HG02678 (cell line): ENCODE results near the gene LGALS3BP.

ENCODE experiments used
- ATAC-seq: cut with Tn5 transposase; IDR thresholded peaks from one replicate; pipeline ENCODE4 v1.9.1; 2021; ENCODE audit warnings: mild to moderate bottlenecking, moderate library complexity; ENCODE audit not compliant: unreplicated experiment

LGALS3BP gene

DNA sequence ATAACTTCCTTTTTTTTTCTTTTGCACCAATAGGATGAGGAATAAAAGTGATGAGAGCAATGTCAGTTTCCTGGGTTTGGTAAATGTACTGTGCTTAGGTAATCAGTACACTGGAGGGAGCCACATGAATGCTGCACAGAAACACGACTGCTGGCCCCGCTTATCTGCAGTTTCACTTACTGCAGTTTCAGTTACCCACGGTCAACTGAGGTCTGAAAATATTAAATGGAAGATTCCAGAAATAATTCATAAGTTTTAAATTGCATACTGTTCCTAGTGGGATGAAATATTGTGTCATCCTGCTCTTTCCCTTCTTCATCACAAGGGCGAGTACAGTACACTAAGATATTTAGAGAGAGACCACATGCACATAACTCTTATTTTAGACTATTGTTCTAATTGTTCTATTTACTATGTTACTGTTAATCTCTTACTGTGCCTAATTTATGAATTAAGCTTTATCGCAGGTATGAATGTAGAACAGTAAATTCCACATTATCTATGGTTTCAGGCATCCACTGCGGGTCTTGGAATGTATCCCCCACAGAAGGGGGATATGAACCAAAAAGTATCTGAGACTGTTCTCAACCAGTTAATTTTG, 6.4 kb upstream of the LGALS3BP start:
- ATAC-seq, result no peak

DNA sequence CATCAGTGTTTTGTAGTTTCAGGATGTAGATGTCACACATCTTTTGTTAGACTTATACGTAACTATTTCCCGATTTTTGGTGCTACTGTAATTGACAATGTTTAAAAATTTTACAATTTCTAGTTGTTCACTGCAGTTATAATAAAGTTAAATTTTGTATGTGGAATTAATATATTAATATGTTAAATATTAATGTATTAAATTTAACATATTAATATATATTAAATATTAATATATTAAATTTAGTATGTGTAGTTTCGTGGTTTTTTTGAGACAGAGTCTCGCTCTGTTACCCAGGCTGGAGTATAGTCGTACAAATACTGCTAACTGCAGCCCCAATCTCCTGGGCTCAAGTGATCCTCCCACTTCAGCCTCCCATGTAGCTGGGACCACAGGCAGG, 5.7 kb upstream of the LGALS3BP start:
- no peak for ATAC-seq

DNA sequence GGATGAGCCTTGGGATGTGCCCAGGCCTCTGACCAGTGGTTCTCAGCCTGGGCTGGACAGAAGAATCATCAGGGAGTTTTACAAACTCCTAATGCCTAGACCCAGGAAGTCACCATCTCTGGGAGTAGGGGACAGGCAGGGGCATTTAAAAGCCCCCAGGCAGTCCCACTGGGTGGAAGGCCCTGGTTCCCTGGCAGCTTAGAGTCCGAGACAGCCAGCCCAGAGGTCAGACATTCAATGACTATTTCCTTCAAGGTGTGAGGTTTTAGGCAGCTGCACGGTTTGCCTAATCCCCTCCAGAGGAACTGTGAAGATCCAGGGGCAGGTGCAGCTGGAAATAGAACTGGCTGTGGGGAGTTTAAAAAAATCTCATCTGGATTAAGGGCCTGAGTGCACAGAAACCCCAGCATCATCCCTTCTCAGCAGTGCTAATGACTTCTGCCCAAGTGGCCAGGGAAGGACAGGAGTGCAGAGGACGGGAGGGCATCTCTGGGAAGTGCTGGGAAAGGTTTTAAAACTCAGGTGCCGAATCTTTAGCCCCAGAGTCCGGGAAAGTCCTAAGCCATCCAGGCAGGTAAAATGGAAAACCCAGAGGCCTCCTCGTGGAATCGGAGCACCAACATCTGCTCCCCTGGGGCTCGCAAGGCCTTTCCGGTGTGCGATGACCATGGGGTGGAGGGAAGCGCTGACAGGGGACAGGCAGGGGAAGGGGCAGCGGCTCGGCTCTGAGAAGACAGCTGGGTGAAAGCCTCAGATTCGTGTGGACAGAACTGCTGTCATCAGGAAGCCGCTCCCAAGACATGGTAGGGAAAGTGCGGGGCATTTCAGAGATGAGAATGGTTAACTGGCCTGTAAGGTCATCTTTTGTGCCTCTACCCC, 1.5 kb upstream of the LGALS3BP start:
- ATAC-seq, result no peak

DNA sequence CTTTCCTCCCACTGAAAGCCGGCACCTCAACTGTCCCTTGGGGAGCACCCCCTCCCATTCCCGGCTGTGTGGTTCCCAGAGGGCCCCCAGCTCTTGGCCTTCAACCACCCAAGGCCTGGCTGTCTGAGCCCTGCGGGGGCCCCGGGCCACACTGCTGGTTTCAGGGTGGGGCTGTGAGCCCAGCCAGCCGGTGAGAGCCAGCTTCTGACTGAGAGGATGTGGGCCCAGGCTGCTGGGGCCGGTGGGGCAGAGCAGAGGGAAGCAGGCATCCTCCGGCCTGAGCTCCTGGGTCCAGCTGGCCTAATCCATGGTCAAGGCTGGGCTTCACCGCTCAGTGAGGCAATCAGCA, 875 bp upstream of the LGALS3BP start:
- no peak for ATAC-seq

DNA sequence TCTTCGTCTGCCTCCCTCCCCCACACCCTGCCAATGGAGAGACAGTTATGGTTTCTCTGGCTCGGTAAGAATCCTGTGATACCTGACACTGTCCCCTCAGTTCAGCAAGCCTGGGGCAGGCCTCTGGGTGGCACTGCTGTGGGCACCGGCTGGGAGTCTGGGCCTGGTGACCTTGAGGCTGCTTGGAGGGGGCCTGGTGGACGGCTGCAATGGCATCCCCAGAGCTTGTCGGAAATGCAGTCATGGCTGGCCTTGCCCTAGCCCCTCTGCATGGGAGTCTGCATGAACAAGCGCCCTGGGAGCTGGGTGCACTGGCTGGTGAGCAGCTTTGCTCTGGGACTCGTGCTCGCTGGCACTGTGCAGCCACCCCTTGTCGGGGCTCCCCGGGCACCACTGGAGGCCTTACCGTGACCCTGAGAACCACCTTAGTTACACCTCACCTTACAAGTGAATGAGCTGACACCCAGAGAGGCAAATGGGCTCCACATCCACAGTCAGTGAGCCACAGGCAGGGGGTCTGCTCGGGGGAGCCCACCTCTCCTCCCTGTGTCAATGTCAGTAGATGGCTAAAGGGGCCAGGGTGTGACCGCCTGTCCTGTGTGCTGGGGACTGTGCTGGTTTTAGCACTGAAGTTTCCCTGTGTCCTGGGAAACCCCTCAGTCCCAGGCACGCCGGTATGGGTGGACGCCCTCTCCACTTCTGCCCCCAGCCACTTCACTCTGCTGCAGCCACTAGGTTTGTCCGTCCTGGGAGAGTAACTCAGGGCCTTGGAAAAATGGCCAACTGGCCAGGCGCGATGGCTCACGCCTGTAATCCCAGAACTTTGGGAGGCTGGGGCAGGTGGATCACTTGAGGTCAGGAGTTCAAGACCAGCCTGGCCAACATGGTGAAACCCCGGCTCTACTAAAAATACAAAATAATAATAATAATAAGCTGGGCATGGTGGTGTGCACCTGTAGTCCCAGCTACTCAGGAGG, 1.4 kb downstream of the LGALS3BP start:
- ATAC-seq, result no peak

DNA sequence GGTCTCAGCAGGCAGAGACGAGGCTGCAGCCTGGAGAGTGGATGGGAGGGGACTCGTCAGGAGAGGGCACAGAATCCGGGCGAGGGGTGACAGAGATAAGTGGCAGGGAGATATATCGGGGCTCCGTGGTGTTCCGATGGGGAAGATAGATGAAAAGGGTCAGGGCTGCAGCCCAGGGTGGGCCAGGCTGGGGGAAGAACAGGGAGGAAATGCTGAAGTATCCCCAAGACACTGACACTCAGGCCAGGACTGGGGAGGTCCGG, 2.1 kb downstream of the LGALS3BP start:
- ATAC-seq, result no peak

DNA sequence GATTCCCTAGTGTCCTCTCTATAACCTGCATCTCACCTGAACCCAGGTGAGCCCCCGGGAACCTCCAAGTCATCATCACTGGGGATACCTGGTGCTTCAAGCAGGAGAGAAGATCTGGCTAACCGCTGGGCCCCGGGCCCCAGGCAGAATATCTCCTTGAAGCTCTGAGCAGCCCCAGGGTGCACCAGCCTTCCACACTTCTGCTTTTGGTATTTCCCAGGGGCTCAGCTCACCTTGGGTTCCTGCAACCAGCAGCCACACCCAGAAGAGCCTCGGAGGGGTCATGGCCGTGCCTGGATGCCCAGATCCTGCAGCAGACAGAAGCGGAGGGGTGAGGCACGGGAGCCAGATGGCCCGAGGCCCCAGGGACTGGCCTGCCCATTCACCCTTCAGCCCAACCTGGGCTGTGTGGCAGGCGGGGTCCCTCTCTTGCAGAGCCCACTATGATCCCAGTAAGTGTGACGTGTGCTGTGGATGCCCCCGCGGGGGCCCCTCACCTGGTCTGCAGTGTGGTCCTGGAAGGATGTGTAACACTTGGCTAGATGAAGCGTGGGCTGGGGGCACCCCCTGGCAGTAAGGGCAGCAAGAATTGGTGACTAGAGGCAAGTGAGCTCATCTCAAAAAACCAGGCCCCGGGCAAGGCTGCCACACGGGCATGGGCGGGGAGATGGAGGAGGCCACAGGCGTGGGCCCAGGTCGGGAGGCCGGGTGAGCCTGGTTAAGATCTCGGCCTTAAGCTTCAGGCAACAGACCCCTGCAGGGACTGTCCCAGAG, 2.6 kb downstream of the LGALS3BP start:
- ATAC-seq, result no peak

DNA sequence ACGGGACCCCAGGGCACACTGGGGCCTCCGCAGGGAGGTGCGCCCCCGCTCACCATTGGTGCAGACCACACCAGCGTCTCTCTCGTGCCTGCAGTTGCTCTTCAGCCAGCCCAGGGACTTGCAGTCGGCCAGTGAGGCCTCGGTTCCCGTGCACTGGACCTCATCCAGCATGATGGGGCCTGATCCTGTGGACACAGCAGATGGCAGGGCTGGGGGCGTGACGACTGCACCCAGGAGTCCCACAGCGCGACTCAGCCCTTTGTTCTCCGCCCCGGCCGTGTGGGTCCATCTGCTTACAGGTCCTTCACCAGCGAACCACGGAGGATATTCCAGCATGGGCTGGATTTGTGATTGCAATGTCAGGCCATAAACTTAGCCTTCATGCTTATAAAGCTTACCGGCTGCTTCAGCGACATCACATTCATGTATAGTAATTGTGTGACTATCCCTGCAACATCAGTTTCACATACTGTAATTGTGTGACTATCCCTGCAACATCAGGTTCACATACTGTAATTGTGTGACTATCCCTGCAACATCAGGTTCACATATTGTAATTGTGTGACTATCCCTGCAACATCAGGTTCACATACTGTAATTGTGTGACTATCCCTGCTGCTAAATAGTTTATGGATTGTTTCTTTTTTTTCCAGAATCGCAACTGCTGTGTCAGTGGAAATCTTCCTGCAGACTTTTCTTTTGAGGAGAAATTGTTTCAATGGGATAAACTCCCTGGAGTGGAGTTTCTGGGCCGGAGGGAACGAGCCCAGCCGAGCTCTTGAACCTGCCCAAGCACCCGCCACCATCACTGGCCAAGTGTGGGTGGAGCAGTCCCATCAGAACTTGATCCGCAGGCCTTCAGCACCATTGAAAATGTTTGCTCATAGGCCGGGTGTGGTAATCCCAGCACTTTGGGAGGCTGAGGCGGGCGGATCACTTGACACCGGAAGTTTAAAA, 4.8 kb downstream of the LGALS3BP start:
- no peak for ATAC-seq

DNA sequence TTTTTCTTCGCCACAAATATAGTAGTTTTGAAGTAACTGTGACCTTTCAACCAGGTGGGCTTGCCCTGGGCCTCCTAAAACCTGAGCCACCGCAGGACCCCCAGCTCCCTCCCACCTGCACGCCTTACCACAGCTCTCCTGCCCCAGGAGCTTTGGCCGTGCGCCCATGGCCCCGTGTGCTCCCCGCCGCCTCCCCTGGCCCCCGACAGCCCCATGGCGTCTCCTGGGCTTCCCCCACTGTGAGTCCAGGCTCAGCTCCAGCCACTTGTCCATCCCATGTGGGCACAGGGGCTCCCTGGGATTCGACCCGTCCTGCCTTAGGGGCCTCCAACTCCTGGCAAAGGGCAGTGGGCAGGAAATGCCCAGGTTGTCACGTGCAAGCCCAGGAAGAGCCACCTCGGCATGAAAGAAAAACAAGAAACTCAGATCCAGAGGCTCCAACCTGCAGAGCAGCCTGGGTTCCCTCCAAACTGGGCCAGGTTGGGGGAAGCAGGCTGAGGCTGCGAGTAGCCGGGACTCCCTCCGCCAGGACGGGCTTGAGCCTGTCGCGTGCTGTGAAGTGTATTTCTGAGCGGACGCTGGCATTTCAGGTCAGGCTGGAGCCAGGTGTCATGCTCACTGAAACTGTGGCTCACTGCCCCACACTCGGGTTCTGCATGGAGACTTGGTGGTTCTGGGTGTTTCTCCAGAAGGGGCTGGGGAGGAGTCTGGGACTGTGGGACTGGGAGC, 5.8 kb downstream of the LGALS3BP start:
- ATAC-seq, result no peak

DNA sequence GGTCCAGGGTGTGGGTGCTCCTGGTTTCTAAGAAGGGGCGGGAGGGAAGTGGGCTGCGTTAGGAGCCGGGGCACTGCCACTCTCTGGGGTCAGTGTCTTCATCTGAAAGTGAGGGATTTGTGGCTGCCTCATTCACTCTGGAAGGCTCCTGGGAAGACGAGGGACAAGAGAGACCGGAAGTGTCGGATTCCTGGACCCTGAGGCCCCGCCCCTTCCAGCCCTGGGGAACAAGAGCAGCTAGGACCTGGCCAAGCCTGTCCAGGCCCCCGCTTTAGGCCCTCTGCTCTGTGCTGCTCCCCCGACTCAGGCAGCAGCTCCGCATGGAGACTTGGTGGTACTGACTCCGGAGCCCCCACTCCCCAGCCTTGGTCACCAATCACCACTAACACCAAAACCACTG, 6.5 kb downstream of the LGALS3BP start:
- no peak for ATAC-seq

DNA sequence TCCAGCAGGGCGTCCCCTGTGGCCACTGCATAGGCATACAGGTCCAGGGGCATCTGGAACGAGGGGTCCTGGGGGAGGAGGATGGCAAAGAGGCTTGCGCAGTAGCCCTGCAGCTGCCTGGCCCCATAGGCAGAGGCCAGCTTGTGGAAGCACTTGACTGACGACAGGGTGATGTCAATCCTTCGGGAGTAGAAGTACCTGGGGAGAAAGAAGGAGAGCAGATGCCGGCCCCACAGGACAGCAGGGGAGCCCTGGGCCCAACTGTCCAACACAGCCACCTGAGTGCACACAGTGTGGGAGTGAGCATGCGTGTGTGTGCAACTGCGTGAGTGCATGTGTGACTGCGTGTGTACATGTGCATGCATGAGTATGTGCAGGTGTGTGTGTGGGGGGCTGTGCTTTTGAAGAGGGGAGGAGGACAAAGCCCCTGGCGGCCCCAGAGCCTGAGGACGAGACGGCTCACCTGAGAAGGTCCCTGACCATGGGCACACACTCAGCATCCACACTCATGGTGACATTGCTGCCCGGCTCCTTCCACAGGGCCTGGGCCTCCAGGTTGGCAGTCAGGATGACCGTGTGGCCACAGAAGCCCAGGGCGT, 7.1 kb downstream of the LGALS3BP start:
- ATAC-seq, result no peak

DNA sequence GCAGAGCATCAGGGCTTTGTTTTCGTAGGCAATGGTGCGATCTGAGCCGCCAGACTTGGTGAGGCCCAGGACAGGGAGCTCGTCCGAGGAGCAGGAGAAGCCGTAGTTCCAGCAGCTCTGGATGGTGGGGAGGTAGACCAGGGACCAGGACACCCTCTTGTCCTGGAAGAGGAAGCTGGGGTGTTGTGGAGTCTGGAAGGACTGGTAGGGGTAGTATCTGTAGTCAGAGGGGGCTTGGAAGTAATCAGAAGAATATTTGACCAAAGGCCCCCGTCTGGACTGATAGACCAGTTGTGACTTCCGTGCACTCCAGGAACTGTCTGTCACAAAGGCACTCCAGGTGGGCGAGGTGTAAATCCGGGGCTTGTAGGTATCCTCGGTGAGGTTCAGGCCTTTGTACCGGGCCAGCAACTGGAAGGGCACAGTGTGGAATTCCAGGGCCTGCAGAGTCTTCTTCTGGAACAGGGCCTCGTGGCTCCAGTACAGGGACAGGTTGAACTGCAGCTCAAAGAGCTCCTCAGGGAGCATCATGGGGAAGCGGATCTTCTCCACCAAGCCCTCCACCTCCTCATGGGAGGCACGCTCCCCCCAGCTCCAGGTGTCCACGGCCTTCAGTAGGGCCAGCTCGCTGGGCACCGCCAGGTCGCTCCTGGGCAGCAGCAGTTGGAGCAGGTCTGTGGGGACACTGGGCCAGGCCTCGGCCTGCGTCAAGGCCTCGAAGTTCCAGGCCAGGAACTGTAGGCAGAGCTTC, 7.8 kb downstream of the LGALS3BP start:
- ATAC-seq, result no peak

DNA sequence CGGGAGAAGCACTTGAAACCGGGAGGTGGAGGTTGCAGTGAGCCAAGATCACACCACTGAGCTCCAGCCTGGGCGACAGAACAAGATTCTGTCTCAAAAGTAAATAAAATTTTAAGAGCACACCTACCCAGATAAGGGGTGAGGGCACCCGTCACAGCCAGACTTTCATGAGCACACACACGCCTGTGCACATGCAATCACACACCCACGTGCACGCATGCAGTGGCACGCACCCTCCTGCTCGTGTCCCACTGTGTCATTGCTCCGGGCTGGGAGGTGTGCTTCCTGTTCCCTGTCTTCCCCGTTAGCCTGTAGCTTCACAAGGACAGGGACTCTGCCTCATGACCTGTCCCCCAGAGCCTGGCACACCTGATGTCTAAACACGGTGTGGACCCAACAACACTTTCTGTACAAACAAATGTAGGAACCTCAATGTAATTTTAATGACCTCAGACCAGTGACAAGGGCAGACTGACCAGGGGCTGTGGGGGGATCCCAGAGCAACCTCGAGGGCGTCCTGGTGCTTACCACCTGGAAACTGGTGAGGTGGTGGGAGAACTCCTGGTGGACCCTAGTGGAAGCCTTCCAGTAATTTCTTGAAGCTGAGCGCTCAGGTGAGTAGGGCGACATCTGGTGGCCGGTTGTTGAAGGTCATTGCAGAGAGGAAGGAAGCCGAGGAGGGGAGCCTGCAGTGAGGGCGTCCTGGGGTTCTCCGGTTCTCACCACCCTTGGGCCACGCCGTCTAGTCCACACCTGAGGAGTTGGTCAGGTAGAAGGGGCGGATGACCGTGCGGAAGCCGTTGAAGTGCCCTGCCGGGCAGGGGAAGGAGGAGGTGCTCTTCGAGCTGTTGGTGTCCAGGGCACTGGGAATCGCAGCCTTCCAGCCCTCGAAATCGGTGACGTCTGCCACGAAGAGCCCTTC, 8.6 kb downstream of the LGALS3BP start:
- ATAC-seq, result no peak

DNA sequence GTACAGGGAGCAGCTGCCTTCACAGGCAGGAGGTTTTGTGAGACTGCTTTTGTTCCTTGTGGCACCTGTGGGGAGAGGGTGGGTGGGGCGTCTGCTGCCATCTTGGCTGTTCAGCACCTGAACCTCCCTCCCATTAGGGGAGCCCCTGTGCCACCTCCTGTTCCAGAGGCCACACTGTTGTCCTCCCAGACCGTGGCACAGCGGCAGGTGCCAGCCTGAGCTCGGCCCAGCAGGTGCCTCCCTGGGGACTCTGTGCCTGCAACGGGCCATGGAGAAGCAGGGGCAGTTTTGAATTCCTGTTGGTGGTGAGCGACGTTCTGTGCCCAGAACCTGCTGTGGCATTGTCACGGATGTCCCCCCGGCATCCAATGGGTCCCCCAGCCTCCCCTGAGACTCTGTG, 9.9 kb downstream of the LGALS3BP start:
- ATAC-seq, result no peak

DNA sequence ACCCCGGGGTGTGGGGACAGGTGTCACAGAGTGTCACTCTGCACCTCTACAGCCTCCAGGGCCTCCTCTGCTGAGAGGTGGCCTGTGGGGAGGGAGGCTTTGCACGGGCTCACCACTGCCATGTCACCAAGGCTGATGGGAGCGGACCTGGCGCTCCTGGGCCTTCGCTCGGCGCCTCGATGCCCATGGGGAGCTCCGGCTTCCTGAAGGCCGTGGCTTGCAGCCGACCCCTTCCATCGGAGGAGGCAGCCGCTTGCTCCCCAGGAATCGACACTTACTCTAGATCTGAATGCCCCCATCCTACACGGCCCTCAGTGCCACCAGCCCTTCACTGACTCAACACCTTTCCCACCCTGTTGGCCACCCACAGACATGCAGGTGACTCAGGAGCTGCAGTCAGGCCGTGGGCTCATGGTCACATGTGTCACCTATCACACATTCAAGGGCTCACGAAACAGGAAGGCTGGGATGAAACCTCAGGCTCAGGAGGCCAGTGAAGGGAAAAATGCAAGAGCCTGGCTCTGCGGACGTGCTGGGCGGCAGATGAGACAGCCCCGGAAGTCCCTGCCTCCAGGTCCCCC, 11.9 kb downstream of the LGALS3BP start:
- no peak for ATAC-seq

DNA sequence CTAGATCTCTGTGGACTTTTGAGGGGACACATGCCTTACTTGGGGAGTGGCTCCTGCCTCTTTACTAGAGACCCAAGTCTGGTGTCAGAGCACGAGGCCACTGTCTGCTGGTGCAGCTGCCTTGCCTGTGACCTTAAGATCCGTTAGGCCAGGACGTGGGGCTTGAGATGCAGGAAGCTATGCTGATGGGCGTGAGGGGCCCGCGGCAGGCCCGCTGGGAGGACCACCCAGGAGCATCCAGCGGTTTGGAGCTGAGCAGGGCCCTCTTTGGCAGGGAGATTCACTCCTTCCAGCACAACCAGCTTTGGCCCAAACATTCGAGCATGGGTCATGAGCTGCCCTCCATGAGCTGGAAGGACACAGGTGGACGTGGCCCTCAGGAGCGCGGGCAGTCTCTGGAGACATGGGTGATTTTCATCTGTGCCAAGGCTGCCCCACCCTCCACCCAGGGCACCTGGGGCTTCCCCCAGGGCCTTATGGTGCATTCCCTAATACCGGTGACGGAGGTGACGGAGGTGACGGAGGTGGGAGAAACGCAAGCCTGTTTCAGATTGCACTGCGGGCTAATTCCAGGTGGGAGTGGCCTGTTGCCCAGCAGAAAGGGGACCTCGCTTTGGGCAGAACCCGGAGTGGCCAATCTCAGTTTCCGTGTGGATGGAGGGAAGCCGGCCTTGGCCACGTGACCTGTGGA, 12.7 kb downstream of the LGALS3BP start:
- no peak for ATAC-seq
